Neural cell (in vitro differentiated cells): ENCODE measurements around the gene LRRC26. TPM values are rescaled to one million over a fixed set of nuclear protein-coding genes. Genes with fewer than 3 reads are reported as not detected.
A peak's percentile ranks its signal among the peaks of the same experiment; 100 is the strongest.

ENCODE experiments used
- H2AFZ ChIP-seq: fragments of 200-600, 300-800 bp; sonication (generic), shearing (Covaris generic); 2 replicates; pipeline ENCODE4 v1.6.0; 2014; ENCODE audit warnings: low read depth, mild to moderate bottlenecking, antibody characterized with exemption, low read length, moderate library complexity
- H3F3A ChIP-seq: fragments of 200-600 bp; shearing (Covaris generic); 2 replicates; pipeline ENCODE4 v1.6.1; 2016; ENCODE audit warnings: mild to moderate bottlenecking, moderate library complexity, mixed read lengths, antibody characterized with exemption, low read length; ENCODE audit not compliant: insufficient read depth, poor library complexity, severe bottlenecking
- H3K27ac ChIP-seq: fragments of 200-600, 300-800 bp; sonication (generic), shearing (Covaris generic); 2 replicates; pipeline ENCODE4 v1.5.1; 2014; ENCODE audit warnings: mild to moderate bottlenecking, low read length, moderate library complexity
- H3K27me3 ChIP-seq: fragments of 300-800, 200-600 bp; sonication (generic), shearing (Covaris generic); 2 replicates; pipeline ENCODE4 v1.6.0; 2014; ENCODE audit warnings: mild to moderate bottlenecking, low read depth, low read length, moderate library complexity; ENCODE audit not compliant: insufficient read depth
- H3K36me3 ChIP-seq: fragments of 300-800, 200-600 bp; sonication (generic), shearing (Covaris generic); 2 replicates; pipeline ENCODE4 v1.5.1; 2014; ENCODE audit warnings: mild to moderate bottlenecking, antibody characterized with exemption, low read length, moderate library complexity; ENCODE audit not compliant: insufficient read depth
- H3K4me2 ChIP-seq: fragments of 300-800, 200-600 bp; sonication (generic), shearing (Covaris generic); 2 replicates; pipeline ENCODE4 v1.6.0; 2014; ENCODE audit warnings: mild to moderate bottlenecking, low read length
- H3K4me3 ChIP-seq: fragments of 300-800, 200-600 bp; sonication (generic), shearing (Covaris generic); 2 replicates; pipeline ENCODE4 v1.5.1; 2014; ENCODE audit warnings: mild to moderate bottlenecking, low read length, moderate library complexity
- H3K79me2 ChIP-seq: fragments of 200-600 bp; shearing (Covaris generic); replicated peaks from 2 replicates; pipeline ENCODE4 v1.6.0; 2014; ENCODE audit warnings: mild to moderate bottlenecking, low read length, moderate library complexity; ENCODE audit not compliant: insufficient read depth
- H3K9ac ChIP-seq: fragments of 300-800, 200-600 bp; sonication (generic), shearing (Covaris generic); 2 replicates; pipeline ENCODE4 v1.6.1; 2016; ENCODE audit warnings: mild to moderate bottlenecking, low read length, mixed read lengths
- H3K9me2 ChIP-seq: fragments of 200-600 bp; shearing (Covaris generic); 2 replicates; pipeline ENCODE4 v1.6.1; 2016; ENCODE audit warnings: mild to moderate bottlenecking, low read length, mixed read lengths; ENCODE audit not compliant: insufficient read depth
- H3K9me3 ChIP-seq: fragments of 200-600, 300-800 bp; sonication (generic), shearing (Covaris generic); 2 replicates; pipeline ENCODE4 v1.6.1; 2016; ENCODE audit warnings: mild to moderate bottlenecking, mixed run types, low read length, moderate library complexity, mixed read lengths
- H4K20me1 ChIP-seq: fragments of 200-600 bp; shearing (Covaris generic); 2 replicates; pipeline ENCODE4 v1.6.1; 2016; ENCODE audit warnings: mild to moderate bottlenecking, mixed run types; ENCODE audit not compliant: insufficient read depth
- CTCF ChIP-seq: fragments of 450-650 bp; IDR thresholded peaks from 2 replicates; pipeline ENCODE4 v1.5.1; 2014; ENCODE audit warnings: antibody characterized with exemption, mild to moderate bottlenecking, moderate library complexity; ENCODE audit not compliant: poor library complexity, severe bottlenecking
- EP300 ChIP-seq: fragments of 450-650 bp; conservative IDR thresholded peaks from 2 replicates; pipeline ENCODE4 v1.6.1; 2014; ENCODE audit warnings: antibody characterized with exemption, mild to moderate bottlenecking, moderate library complexity; ENCODE audit not compliant: poor library complexity, severe bottlenecking
- EZH2 ChIP-seq: fragments of 200-600, 300-800 bp; shearing (Covaris generic), sonication (generic); IDR thresholded peaks from 2 replicates; pipeline ENCODE4 v1.6.1; 2014; ENCODE audit warnings: antibody characterized with exemption, low read length, borderline replicate concordance, mild to moderate bottlenecking; ENCODE audit not compliant: insufficient read depth, poor library complexity, severe bottlenecking
- MXI1 ChIP-seq: fragments of 450-650 bp; conservative IDR thresholded peaks from 2 replicates; pipeline ENCODE4 v1.6.1; 2014; ENCODE audit warnings: antibody characterized with exemption, mild to moderate bottlenecking; ENCODE audit not compliant: poor library complexity, severe bottlenecking
- POLR2AphosphoS5 ChIP-seq: IDR thresholded peaks from 2 replicates; pipeline ENCODE4 v1.6.1; 2012
- RAD21 ChIP-seq: fragments of 450-650 bp; conservative IDR thresholded peaks from 2 replicates; pipeline ENCODE4 v1.6.1; 2014; ENCODE audit warnings: antibody characterized with exemption, mild to moderate bottlenecking, moderate library complexity
- REST ChIP-seq: IDR thresholded peaks from 2 replicates; pipeline ENCODE4 v1.6.1; 2012; ENCODE audit warnings: borderline replicate concordance
- SMC3 ChIP-seq: fragments of 450-650 bp; conservative IDR thresholded peaks from 2 replicates; pipeline ENCODE4 v1.6.1; 2014; ENCODE audit warnings: antibody characterized with exemption, mild to moderate bottlenecking, moderate library complexity; ENCODE audit not compliant: poor library complexity
- TAF1 ChIP-seq: IDR thresholded peaks from 2 replicates; pipeline ENCODE4 v1.6.1; 2012; ENCODE audit warnings: low read depth
- polyA plus RNA-seq: library from polyadenylated mRNA; depleted of rRNA; stranded (reverse); fragments of >200 nt; gene quantifications from 2 replicates; pipeline ENCODE4 v1.2.3, GENCODE V29; 2014

LRRC26 gene
- polyA plus RNA-seq, 1 donor from 2014 or later: 2.2 TPM

GRCh38 chr9:137188086-137188489 lies 18.2 kb upstream of the LRRC26 start:
- Histone ChIP-seq H3K79me2 (peaks cover 14% of the 10 kb centered on the region), H3K27me3 (no peaks in the 10 kb centered on the region), H2AFZ (peak overlapping the region; percentile 69), H3K4me2 (peak overlapping the region; percentile 95), H3K9me2 (no peaks in the 10 kb centered on the region), H3K9ac (peak overlapping the region; percentile 85), H3K9me3 (no peaks in the 10 kb centered on the region), H4K20me1 (no peaks in the 10 kb centered on the region), H3K36me3 (no peaks in the 10 kb centered on the region), H3K4me3 (peak overlapping the region; percentile 98), H3F3A (no peaks in the 10 kb centered on the region), H3K27ac (peak overlapping the region; percentile 76)
- TF ChIP-seq CTCF: no peak
- TF ChIP-seq EP300: no peak
- no peak for TF ChIP-seq SMC3
- TF ChIP-seq RAD21: no peak
- TF ChIP-seq MXI1: no peak
- no peak for TF ChIP-seq EZH2
- TF ChIP-seq REST: no peak
- TF ChIP-seq TAF1: no peak
- TF ChIP-seq POLR2AphosphoS5: no peak

GRCh38 chr9:137187386-137187785 lies 17.5 kb upstream of the LRRC26 start:
- Histone ChIP-seq H4K20me1 (no peaks in the 10 kb centered on the region), H3F3A (no peaks in the 10 kb centered on the region), H3K9ac (peak overlapping the region; percentile 85), H3K27ac (no peak overlapping the region), H3K4me2 (peak overlapping the region; percentile 95), H3K9me3 (no peaks in the 10 kb centered on the region), H3K27me3 (no peaks in the 10 kb centered on the region), H2AFZ (no peak overlapping the region), H3K9me2 (no peaks in the 10 kb centered on the region), H3K36me3 (no peaks in the 10 kb centered on the region), H3K4me3 (peak overlapping the region; percentile 98), H3K79me2 (peaks cover 14% of the 10 kb centered on the region)
- no peak for TF ChIP-seq SMC3
- TF ChIP-seq POLR2AphosphoS5: no peak

- Histone ChIP-seq H4K20me1 (no peaks in the 10 kb centered on the region), H3K27ac (no peak overlapping the region), H3K9ac (no peak overlapping the region), H2AFZ (no peak overlapping the region), H3K36me3 (no peaks in the 10 kb centered on the region), H3K9me2 (no peaks in the 10 kb centered on the region), H3K4me3 (peak overlapping the region; percentile 98), H3K79me2 (peaks cover 14% of the 10 kb centered on the region), H3F3A (no peaks in the 10 kb centered on the region), H3K27me3 (no peaks in the 10 kb centered on the region), H3K4me2 (peak overlapping the region; percentile 95), H3K9me3 (no peaks in the 10 kb centered on the region)
- TF ChIP-seq MXI1 (no peak), EP300 (no peak), RAD21 (no peak), TAF1 (no peak), SMC3 (no peak), POLR2AphosphoS5 (no peak), CTCF (no peak), EZH2 (no peak), REST (no peak)
Observed at GRCh38 chr9:137186385-137186784, 16.5 kb upstream of the LRRC26 start.
